DMS53 treated with DMSO at 0.1 percent for 48 hours (cell line): ENCODE measurements around the gene PADI4.

Experiments used
- DNase-seq: peaks from one replicate; lab custom pipeline; 2025; ENCODE audit not compliant: unreplicated experiment; lab: John Stamatoyannopoulos, UW

Gene PADI4

DNA sequence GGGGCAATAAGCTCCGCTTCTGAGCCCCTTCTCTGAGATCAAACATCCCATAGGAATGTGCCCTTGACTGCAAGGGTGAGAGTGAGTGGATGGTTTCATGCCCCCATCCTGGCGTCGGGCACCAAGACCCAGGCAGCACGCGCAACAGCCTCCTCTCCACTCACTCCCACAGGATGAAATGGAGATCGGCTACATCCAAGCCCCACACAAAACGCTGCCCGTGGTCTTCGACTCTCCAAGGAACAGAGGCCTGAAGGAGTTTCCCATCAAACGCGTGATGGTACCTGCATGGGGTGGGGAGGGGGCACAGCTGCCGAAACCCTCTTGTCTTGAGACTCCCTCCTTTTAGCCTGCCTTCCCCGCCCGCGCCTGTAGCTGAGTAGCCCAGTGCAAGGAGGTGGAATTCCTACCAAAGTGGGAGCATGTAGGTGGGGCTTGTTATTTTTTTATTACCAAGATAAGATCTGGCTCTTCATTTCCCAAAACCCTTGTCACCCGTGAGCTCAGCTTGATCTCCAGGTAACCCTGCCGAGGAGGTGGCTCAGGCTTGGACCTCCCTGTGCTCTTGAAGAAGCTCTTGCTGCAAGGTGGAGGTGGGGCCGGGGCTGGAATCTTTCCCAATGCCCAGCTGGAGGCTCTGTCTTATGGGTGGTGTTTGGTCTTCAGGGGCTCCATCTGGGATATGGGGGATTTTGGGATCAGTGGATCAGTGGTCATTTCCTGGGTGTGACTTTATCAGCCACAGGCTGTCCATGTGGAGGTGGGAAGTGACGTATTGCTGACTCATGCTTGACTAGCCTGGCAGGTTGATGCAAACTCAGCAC, 40.0 kb downstream of the PADI4 start:
- DNase-seq = no peak

DNA sequence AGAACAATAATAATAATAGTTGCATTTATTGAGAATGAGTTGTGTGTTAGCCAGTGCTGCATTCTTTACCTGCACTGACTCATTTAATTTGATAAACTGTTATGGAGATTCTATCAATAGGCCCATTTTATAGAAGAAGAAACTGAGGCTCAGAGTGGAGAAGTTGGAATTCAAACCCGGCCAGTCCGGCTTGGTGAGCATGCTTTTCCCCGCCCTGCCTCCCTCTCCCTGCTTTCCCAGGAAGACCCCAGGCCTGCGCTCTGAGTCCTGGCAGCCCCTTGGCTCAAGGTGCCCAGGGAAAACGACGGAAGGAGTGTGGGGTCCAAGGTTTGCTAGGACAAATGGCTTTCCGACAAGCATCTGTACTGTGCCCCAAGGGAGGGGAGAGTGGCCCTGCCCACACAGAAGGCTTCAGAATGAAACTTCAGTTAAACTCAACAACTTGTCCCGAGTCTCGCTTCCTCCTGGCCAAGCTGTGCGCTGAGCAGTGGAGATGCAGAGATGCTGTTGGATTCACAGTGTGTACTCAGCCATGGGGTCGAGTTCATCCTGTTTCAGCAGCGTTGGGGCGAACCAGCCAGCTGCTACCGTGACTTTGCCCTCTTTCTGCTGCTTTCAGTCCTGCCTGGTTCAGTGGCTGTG, 40.7 kb downstream of the PADI4 start:
- DNase-seq = no peak

DNA sequence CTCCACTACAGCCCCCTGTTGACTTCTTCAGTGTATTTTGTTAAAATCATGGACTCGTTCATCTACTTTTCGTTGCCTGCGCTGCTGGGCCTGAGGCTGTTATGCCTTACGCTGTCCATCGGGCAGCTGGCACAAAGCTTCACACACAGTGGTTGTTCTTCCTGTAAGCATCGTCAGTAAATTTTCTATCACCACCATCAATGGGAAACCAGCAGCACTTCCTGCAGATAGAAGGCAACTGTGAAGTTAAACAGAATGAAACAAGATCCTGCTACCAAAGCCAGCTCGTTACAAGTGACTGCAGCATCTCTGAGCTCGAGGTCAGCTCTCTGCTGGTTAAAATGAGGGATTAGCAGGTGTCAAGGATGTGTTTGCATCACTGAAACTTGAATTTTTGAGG, 42.1 kb downstream of the PADI4 start:
- DNase-seq = no peak

DNA sequence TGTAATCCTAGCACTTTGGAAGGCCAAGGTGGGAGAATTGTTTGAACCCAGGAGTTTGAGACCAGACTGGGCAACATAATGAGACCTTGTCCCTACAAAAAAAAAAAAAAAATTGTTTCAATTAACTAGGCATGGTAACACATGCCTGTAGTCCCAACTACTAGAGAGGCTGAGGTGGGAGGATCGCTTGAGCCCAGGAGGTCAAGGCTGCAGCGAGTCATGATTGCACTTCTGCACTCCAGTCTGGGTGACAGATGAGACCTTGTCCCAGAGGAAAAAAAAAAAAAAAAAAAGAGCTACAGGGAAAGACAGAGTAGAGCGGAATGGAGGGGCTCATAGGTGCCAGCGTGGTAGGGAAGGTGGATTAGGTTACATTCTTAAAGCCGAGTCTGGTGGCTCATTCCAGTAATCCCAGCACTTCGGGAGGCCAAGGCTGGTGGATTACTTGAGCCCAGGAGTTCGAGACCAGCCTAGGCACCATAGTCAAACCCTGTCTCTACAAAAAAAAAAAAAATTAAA, 43.0 kb downstream of the PADI4 start:
- DNase-seq = no peak

DNA sequence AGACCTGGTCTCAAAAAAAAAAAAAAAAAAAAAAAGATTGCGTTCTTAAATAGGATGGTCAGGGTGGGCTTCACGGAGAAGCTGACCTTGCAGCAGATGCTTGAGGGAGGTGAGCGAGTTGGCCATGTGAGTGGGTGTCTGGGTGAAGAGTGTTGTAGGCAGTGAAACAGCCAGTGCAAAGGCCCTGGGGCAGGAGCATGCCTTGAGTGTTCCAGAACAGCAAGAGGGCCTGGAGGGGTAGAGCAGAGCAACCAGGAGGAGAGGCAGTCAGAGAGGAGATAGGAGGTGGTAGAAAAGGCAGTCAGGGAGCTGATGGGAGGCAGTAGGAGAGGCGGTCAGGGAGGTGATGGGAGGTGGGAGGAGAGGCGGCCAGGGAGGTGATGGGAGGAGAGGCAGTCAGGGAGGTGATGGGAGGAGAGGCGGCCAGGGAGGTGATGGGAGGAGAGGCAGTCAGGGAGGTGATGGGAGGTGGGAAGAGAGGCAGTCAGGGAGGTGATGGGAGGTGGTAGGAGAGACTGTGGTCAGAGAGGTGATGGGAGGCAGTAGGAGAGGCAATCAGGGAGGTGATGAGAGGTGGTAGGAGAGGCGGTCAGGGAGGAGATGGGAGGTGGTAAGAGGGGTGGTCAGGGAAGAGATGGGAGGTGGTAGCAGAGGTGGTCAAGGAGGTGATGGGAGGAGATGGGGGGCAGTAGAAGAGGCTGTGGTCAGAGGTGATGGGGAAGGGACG, 43.8 kb downstream of the PADI4 start:
- DNase-seq = no peak

DNA sequence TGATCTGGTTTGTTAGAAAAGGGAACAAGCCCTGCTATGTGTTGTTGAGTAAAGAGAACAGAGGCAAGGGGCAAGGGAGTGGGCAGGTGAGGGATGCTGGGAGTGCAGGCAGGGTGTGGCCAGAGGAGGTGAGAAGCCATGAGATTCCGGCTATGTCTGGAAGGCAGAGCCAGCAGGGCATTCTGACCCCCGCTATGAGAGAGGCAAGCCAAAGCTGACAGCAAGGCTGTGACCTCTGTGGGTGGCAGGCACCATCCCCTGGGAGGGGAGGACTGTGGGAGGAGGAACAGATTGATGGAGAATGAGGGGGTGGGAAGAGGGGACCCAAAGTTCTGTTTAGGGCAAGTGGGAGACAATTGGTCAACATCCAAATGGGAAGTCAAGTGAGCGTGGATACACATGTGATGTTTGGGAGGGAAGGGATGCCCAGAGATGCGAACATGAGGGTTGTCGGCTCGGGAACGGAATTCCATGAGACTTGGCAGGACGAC, 44.5 kb downstream of the PADI4 start:
- no peak for DNase-seq

DNA sequence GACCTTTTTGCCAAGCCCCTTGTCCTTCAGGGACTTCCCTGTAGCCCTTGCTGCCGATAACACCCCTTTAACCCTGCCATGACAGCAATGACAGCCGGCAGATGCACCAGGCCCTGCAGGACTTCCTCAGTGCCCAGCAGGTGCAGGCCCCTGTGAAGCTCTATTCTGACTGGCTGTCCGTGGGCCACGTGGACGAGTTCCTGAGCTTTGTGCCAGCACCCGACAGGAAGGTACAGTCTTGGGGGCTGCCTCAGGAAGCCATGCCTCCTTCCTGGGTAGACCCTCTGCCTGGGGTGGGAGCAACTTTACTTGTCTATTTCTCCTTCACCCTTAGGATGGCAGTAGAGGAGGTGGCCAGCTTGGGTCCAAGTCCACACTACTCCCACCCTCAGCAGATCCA, 47.9 kb downstream of the PADI4 start:
- DNase-seq = no peak

DNA sequence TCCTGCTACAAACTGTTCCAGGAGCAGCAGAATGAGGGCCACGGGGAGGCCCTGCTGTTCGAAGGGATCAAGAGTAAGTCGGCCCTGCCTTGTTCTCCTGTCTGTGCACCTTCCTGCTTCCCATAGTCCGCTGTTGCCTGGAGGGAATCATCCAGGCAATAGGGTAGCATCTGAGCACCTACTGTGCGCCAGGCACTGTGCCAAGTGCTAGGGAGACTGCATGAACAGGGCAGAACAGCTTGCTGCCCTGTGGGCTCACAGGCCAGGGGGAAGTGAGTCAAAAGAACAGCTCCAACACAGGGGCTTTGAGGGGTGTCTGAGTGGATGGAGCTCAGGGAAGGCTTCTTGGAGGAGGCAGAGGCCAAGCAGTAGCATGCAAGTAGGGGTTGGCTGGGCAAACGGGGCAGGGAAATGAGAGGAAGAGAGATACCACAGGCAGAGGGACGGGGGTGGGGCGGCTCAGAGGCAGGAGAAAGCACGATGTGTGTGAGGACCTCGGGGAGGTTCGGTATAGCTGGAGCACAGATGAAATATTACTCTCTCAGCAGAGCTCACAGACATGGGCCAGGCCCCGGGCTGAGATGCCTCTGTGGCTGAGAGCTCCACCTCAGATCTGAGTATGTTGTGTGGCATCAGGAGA, 48.5 kb downstream of the PADI4 start:
- no peak for DNase-seq

DNA sequence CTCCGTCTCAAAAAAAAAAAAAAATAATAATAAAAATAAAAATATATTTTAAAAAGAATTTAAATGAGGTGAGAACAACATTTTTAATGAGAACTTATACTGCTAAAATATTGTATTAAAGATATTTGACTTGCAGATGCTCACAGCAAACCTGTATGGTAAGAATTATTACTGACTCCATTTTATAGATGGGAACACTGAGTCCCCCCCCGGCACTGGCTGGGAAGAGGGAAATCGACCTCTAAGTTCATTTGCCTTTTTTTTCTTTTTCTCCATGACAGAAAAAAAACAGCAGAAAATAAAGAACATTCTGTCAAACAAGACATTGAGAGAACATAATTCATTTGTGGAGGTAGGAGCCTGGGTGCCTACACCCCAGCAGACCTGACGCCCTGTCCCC, 50.6 kb downstream of the PADI4 start:
- DNase-seq = no peak

DNA sequence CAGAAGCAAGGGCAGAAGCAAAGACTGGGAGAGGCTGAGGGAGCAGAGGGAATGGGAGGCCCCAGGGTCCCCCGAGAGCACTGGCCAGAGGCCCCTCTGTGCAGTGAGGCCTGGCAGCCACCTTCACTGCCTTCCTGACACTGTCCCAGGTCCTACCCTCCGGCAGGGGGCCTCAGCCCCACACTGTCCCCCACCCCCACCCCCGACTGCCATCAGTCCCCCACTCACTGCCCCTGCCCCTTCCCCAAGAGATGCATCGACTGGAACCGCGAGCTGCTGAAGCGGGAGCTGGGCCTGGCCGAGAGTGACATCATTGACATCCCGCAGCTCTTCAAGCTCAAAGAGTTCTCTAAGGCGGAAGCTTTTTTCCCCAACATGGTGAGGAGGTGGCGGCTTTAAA, 51.0 kb downstream of the PADI4 start:
- DNase-seq = no peak

DNA sequence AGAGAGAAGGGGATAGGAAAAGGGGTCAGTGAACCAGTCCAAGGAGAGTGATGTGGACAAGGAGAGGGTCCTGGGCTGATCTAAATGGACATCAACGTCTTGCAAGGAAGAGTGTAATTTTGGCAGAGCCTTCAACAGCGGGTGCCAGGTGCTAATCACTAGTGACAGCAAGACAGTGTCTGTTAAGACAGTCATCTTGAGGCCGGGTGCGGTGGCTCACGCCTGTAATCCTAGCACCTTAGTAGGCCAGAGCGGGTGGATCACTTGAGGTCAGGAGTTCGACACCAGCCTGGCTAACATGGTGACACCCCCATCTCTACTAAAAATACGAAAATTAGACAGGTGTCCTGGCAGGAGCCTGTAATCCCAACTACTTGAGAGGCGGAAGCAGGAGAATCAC, 51.8 kb downstream of the PADI4 start:
- DNase-seq = no peak

DNA sequence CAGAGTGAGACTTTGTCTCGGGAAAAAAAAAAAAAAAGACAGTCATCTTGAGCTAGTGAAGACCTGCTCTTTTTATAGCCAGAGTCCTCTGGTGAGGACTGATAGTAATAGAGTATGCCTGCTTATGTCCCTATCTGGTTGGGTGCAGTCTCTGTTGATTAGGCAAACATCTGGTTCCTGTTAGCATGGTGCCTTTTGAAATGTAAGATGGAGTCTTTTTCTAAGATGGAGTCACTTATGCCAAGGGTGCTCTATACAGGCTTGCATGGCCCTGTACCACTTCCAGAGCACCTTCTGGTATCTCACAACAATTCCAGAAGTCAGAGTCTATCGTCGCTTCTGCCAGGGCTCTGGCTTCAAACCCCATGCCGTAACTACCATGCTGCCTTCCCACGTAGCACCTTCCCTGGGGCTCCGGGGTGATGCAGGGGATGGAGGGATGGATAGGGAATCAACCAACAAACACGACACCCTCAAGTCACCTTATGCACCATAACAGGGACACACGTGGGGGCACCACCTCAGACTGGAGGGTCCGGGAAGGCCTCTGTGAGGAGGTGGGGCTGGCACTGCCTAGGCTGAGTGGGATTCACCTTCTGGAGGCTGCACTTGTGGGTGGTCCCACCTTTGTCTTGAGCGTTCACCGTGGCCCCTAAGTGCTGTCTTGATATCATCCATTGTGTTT, 52.4 kb downstream of the PADI4 start:
- no peak for DNase-seq

DNA sequence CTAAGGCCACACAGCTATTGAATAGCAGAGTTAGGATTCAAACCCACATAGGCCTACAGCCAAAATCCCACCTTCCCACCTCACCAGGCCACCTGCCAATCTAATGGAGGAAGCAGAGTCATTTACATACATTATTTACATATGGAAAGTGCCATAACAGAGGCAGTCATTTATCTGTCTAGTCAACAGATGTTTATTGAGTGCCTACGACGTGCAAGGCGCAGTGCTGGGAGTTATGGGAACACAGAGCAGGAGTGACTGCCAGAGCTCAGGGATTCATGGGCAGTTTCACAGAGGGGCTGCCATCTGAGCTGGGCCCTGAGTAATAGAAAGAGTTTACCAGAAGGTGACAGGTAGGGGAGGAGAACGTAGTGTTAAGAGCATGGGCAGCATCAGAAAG, 53.7 kb downstream of the PADI4 start:
- DNase-seq = no peak

DNA sequence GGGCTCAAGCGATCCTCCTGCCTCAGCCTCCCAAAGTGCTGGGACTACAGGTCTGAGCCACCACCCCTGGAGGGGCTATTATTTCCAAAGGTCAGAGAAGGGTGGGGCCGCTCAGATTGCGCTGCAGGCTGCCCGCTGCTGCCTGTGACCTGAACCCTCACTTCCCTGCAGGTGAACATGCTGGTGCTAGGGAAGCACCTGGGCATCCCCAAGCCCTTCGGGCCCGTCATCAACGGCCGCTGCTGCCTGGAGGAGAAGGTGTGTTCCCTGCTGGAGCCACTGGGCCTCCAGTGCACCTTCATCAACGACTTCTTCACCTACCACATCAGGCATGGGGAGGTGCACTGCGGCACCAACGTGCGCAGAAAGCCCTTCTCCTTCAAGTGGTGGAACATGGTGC, 55.4 kb downstream of the PADI4 start:
- DNase-seq = no peak

DNA sequence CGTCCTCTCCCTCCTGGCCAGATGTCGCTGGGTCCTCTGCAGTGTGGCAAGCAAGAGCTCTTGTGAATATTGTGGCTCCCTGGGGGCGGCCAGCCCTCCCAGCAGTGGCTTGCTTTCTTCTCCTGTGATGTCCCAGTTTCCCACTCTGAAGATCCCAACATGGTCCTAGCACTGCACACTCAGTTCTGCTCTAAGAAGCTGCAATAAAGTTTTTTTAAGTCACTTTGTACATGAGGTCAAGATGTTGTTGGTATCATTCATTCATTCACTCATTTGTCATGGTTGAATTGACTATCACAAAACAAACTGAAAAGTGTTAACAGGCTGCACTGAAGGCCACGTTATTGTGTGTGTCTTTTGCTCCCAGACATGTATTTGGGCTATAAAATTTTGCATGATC, 55.8 kb downstream of the PADI4 start:
- DNase-seq = no peak

DNA sequence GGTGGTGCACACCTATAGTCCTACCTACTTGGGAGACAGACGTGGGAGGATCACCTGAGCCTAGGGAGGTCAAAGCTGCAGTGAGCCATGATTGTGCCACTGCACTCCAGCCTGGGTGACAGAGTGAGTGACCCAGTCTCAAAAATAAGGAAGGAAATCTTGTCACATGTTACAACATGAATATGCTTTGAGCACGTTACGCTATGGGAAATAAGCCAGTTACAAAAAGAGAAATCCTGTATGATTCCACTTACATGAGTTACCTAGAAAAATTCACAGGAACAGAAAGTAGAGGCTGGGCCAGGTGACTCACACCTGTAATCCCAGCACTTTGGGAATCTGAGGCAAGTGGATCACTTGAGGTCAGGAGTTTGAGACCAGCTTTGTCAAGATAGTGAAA, 57.3 kb downstream of the PADI4 start:
- no peak for DNase-seq

DNA sequence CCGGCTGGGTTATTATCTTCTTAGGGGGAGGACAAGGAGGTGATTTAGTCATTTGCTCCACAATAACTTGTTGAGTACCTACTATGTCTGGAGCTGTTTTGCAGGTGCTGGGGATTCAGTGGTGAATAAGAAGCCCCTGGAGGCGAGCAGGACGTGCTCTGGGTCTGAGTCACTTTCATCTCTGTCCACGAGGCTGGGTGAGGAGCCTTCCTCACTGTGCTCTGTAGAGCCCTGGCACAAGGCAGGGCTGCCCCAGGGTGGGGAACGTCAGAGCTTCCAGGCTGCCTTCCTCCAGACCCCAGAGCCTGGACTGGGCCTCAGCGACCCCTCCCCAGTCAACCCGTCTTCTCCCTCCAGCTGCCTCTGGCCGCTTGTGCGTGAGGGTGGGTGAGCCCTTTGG, 61.5 kb downstream of the PADI4 start:
- no peak for DNase-seq

DNA sequence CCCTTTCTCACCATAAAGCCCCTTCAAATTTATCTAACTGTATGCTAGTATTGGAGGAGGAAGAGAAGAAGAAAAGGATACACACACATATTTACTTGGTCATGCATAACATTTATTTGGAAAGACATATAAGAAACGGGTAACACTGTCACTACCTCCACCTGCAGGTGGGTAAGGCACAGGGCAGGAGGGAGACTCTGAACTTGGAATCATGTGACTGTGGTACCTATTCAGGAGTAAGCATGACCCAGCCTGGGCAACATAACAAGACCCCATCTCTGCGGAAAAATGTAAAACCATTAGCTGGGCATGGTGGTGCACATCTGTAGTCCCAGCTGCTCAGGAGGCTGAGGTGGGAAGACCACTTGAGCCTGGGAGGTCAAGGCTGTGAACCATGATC, 62.6 kb downstream of the PADI4 start:
- peak; percentile 25 for DNase-seq

DNA sequence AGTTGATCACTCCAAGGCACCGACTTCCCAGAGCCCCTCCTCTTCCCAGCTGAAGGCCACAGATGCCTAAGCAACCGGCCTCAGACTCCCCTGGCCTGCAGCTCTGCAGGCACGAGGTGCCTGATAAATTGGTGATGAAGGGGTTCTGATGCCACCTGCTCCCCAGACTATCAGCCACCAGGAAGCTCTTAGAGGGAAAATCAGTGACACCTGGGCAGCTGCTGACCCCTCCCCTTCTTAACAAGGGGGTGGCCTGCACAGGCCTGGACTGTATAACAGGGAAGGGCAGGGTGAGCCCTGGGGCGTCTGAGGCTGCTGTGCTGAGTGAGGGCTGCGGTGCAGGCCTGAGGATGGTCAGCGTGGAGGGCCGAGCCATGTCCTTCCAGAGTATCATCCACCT, 63.9 kb downstream of the PADI4 start, which contains the start of gene PADI6:
Gene PADI6, plus strand, starts transcription at position 301 of the 400 bp plus-strand sequence. Its CDS starts 50 bp downstream, at position 351.
- no peak for DNase-seq

DNA sequence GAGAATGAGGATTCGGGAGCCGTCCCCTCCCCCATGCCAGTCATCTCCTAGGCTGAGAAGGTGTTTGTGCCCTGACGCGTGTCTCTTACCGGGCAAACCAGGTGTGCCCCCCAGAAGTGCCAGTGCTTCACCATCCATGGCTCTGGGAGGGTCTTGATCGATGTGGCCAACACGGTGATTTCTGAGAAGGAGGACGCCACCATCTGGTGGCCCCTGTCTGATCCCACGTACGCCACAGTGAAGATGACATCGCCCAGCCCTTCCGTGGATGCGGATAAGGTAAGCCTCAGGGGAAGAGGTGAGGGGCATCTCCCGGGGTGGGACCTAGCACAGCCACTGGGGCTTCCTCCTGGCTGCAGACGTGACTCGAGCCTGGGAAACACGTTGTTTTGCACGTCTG, 65.0 kb downstream of the PADI4 start:
- DNase-seq = no peak

DNA sequence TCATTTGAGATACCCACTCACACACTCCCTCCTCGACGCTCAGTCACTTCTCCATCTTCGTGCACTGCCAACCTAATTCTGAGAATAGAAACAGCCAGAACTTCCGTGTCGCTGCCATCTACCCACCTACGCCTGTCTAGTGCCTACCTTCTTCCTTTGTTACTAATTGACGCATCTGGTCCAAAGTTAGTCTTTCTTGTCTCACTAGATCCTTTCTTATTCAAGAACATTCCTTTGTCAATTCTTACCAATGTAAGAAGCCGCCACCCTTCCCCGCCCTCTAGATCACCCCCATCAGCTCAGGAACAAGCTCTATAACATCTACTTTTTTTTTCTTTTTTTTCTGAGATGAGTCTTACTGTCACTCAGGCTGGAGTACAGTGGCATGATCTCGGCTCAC, 67.7 kb downstream of the PADI4 start:
- no peak for DNase-seq
